Motor neuron (in vitro differentiated cells): ENCODE data around the gene CDKN2D. TPM values are rescaled to one million over a fixed set of nuclear protein-coding genes. Genes with fewer than 3 reads are reported as not detected.
"Not testable (repeated sequence)": the region's sequence is repeated elsewhere in the genome, so short reads cannot be mapped to it uniquely, and the experiment has no call there.

ENCODE experiments used
- ATAC-seq, 8 experiments: fragments of 200-7000 bp; cut with Tn5 transposase; replicated peaks in 6 of 8; 2 replicates each; pipeline ENCODE4 v1.8.0; 2021; ENCODE audit warnings: mild to moderate bottlenecking in 8 of 8, moderate library complexity in 8 of 8
- H3K27ac ChIP-seq, 2 donors: fragments of 250-450 bp; sonication (Bioruptor Pico); 2 replicates each; pipeline ENCODE4 v1.9.0; 2021; ENCODE audit warnings: antibody characterized with exemption in 2 of 2, mild to moderate bottlenecking in 2 of 2, moderate library complexity in 1 of 2
- H3K4me1 ChIP-seq, 2 donors: fragments of 250-450 bp; sonication (Bioruptor Pico); replicated peaks in 1 of 2; 2 replicates each; pipeline ENCODE4 v1.6.1; 2021; ENCODE audit warnings: antibody characterized with exemption in 2 of 2, mild to moderate bottlenecking in 2 of 2, moderate library complexity in 1 of 2
- H3K4me3 ChIP-seq, 5 donors: fragments of 250-450 bp; sonication (Bioruptor Pico); 2 replicates each; pipeline ENCODE4 v1.9.0; 2021; ENCODE audit warnings: antibody characterized with exemption in 5 of 5, mild to moderate bottlenecking in 5 of 5, moderate library complexity in 4 of 5
- WGBS, 10 experiments: fragments of 450-650 bp; shearing (Covaris generic); methylation state at CpG; one replicate each; pipeline ENCODE4 v1.0.0; 2022; 5-methylcytosine and 5-hydroxymethylcytosine counted together
- in situ Hi-C, 9 experiments: fragments of 400-800 bp; cut with MboI; loops; one replicate each; pipeline ENCODE4 v1.15.0; 2021; ENCODE audit warnings: low sequenced_read_pairs in 9 of 9, low pct_unique_long_range_greater_than_20kb in 2 of 9; ENCODE audit not compliant: unreplicated experiment in 9 of 9
- total RNA-seq, 8 experiments: library from RNA; unstranded; fragments of 300-600 nt; gene quantifications; 2 replicates each; pipeline versions ENCODE4 v1.2.3 to v1.2.4, GENCODE V29; 2022

CDKN2D gene
- total RNA-seq, 8 experiments from 2014 or later: 1.9 to 68.6 (median 39.8) TPM

DNA sequence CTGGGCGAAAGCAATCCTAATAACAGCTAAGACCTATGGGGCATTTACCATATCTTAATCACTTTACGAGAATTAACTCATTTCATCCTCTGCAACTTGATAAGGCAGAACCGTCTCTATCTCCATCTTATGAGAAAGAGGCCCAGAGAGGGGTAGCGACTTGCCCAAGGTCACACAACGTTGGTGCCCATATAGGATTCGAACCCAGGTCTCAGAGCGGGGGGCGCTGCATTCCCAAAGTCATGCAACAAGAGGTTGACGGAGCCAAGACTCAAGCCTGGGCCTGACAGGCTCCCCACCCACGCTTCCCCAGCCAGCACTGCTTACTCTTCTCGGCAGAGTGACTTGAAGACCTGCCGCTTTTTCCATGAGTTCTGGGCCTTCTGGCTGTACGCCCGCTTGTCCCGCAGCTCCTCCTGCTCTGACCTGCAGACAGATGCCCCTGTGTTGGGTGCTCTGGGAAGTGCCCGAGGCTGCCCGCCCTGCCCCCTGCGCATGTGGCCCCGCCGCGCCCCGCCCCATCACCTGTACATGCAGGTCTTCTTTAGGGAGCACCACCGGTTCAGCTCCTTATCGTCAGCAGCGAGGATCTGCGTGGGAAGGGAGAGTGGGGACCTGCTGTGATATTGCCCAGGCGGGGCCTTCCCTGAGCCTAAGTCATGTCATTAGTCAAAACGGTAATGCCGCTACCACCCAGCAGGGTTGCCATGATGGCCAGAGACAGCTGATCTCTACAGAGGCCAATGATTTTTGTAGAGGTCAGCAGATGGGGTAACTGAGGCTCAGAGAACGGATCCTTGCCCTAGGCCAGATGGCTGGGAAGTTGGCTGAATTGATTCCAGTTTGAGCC lies 13.8 kb downstream of the CDKN2D start:
- no peak for ATAC-seq
- in situ Hi-C loops: no loop called here
- H3K4me1 ChIP-seq: no peaks in the 10 kb centered on the region
- no peak overlapping the region for H3K4me3 ChIP-seq
- no peak overlapping the region for H3K27ac ChIP-seq
- WGBS, 10 experiments: 86 to 100% (median 88%) methylated on average over 1 to 6 of the region's 30 CpGs; no CpG with 5 or more reads in 6 of the 10 experiments

GRCh38 chr19:10553943-10554381 lies 14.8 kb downstream of the CDKN2D start:
- no peaks in the 10 kb centered on the region for H3K4me1 ChIP-seq
- in situ Hi-C loops: no loop called here
- H3K27ac ChIP-seq: no peak overlapping the region
- H3K4me3 ChIP-seq: no peak overlapping the region
- 91 to 100% methylated on average over 1 to 6 of the region's 12 CpGs; no CpG with 5 or more reads in 8 of the 10 experiments for WGBS, 10 experiments
- no peak for ATAC-seq

DNA sequence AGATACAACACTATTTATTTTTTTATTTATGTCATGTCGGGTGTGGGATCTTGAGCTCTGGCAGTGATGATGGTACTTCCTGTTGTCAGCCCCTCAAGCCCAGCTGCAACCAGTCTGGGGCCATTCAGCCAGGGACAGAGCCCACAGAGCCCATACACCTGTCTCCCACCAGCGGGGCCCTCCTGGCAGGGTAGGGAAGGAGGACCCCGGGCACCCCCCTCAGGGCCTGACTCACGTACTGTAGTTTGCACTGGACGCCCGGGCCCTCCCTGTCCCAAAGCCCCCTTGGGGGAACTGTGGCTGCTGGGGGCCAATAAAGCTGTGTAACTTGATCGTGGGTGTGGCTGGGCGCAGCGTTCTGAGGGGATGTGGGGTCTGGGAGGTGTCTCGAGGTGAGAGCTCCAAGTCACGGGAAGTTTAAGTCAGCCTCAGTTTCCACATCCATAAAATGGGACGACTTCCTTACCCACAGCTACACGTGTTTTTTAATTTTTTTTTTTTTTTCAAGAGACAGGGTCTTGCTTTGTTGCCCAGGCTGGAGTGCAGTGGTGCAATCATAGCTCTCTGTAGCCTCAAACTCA lies 15.6 kb downstream of the CDKN2D start:
- Histone ChIP-seq H3K4me1 (no peaks in the 10 kb centered on the region), H3K4me3 (no peak overlapping the region), H3K27ac (no peak overlapping the region)
- peak in 3 of 8 experiments; percentile 8 to 17 (median 9) for ATAC-seq
- WGBS, 10 experiments: 67 to 100% (median 91%) methylated on average over 1 to 8 of the region's 13 CpGs; no CpG with 5 or more reads in 4 of the 10 experiments
- in situ Hi-C loops: no loop called here

DNA sequence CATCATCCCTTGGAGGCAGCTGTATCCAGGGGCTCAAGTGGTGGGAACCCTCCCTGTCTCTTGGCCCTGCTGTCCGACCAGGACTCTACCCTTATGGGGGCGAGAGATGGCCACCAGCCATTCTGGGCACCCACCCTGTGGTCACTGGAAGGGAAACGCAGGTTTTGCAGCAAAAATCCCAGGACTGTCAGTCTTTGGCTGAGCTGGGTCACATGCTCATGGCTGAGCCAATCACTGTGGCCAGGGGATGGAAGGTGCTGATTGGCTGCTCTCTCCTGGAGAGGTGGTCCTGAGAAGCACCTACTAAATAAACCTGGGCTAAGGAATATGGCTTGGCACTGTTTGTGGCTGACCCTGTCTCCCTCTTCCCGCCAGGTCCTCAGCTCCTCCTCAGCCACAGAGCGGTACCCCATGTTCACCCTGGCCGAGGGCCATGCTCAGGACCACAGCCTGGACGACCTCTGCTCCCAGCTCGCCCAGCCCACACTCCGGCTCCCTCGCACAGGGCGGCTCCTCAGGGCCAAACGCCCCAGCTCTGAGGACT lies 16.2 kb downstream of the CDKN2D start:
- Histone ChIP-seq H3K4me1 (no peaks in the 10 kb centered on the region), H3K4me3 (no peak overlapping the region), H3K27ac (no peak overlapping the region)
- peak; percentile 16 to 68 (median 42) for ATAC-seq
- in situ Hi-C loops: no loop called here
- 73 to 100% (median 91%) methylated on average over 1 to 3 of the region's 12 CpGs; no CpG with 5 or more reads in 4 of the 10 experiments for WGBS, 10 experiments

GRCh38 chr19:10551698-10552301 lies 17.0 kb downstream of the CDKN2D start:
- no peak overlapping the region for H3K4me3 ChIP-seq
- H3K27ac ChIP-seq: no peak overlapping the region
- in situ Hi-C loops: no loop called here
- WGBS, 10 experiments: 92 to 100% methylated on average over 1 to 4 of the region's 12 CpGs; no CpG with 5 or more reads in 8 of the 10 experiments
- H3K4me1 ChIP-seq: no peaks in the 10 kb centered on the region
- ATAC-seq: peak in 5 of 8 experiments; percentile 3 to 47 (median 13)

- H3K4me1 ChIP-seq, H3K4me3 ChIP-seq, ATAC-seq, in situ Hi-C loops, H3K27ac ChIP-seq: not testable (repeated sequence)
- WGBS, 10 experiments: 83 to 100% (median 95%) methylated on average over 1 to 4 of the region's 9 CpGs; no CpG with 5 or more reads in 5 of the 10 experiments
Measured at GRCh38 chr19:10551006-10551405, 17.8 kb downstream of the CDKN2D start.

GRCh38 chr19:10550336-10550735 lies 18.4 kb downstream of the CDKN2D start:
- Histone ChIP-seq H3K4me1 (no peaks in the 10 kb centered on the region), H3K27ac (no peak overlapping the region), H3K4me3 (no peak overlapping the region)
- in situ Hi-C loops: no loop called here
- 92 to 100% (median 100%) methylated on average over 2 to 4 of the region's 6 CpGs; no CpG with 5 or more reads in 5 of the 10 experiments for WGBS, 10 experiments
- ATAC-seq: no peak

GRCh38 chr19:10549733-10550132 lies 19.0 kb downstream of the CDKN2D start:
- peaks cover 2 to 4% of the 10 kb centered on the region in 2 donors for H3K4me1 ChIP-seq
- in situ Hi-C loops: no loop called here
- no peak overlapping the region for H3K27ac ChIP-seq
- no peak for ATAC-seq
- WGBS, 10 experiments: 80 to 100% (median 83%) methylated on average over 1 to 2 of the region's 7 CpGs; no CpG with 5 or more reads in 7 of the 10 experiments
- H3K4me3 ChIP-seq: no peak overlapping the region

GRCh38 chr19:10548746-10549276 lies 20.0 kb downstream of the CDKN2D start:
- ATAC-seq: no peak

GRCh38 chr19:10546817-10547216 lies 22.0 kb downstream of the CDKN2D start:
- Histone ChIP-seq H3K27ac (no peak overlapping the region), H3K4me3 (no peak overlapping the region), H3K4me1 (peaks cover 6 to 8% of the 10 kb centered on the region in 2 donors)
- ATAC-seq: no peak
- WGBS, 10 experiments: 90 to 100% methylated on average over 2 to 3 of the region's 17 CpGs; no CpG with 5 or more reads in 8 of the 10 experiments
- in situ Hi-C loops: no loop called here

More at GRCh38 chr19:10548746-10549276, 20.0 kb downstream of the CDKN2D start:
- 93 to 100% (median 100%) methylated on average over 2 to 5 of the region's 18 CpGs; no CpG with 5 or more reads in 5 of the 10 experiments for WGBS, 10 experiments
- H3K4me1 ChIP-seq: peaks cover 6 to 8% of the 10 kb centered on the region in 2 donors
- no peak overlapping the region for H3K27ac ChIP-seq
- no peak overlapping the region for H3K4me3 ChIP-seq
- in situ Hi-C loops: no loop called here

- in situ Hi-C loops: no loop called here
- WGBS, 10 experiments: 0 to 74% (median 60%) methylated on average over 1 to 7 of the region's 23 CpGs; no CpG with 5 or more reads in 7 of the 10 experiments
- ATAC-seq: no peak
- Histone ChIP-seq H3K4me1 (peaks cover 6 to 8% of the 10 kb centered on the region in 2 donors), H3K4me3 (peak overlapping the region; percentile 87 to 97 (median 96)), H3K27ac (no peak overlapping the region)
Measured at GRCh38 chr19:10544753-10545251, 24.0 kb downstream of the CDKN2D start.

DNA sequence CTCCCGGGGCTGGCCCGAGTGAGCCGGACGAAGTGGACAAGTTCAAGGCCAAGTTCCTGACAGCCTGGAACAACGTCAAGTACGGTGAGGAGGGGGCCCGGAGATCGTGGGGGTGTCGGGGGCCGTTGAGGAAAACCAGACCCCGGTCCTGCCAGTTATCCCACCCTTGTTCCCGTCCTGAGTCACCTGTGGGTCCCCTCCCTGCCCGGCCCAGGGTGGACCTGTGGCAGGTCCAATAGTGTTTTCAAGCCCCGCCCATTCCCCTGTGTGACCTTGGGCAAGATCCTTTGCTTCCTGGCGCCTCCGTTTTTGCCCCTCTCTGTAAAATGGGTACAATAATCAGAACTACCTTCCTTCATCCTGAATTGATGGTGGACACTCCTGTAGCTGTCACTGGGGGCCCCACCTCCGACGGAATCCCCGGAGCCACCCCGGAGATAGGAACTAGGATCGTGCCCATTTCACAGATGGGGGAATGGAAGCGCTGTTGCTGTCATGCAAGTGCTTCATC lies 24.5 kb downstream of the CDKN2D start:
- Histone ChIP-seq H3K4me3 (peak overlapping the region; percentile 87 to 97 (median 96)), H3K4me1 (peaks cover 6 to 8% of the 10 kb centered on the region in 2 donors), H3K27ac (peak overlapping the region; percentile 73 to 86)
- 17 to 82% (median 80%) methylated on average over 1 to 4 of the region's 22 CpGs; no CpG with 5 or more reads in 7 of the 10 experiments for WGBS, 10 experiments
- peak in 5 of 8 experiments; percentile 2 to 24 (median 7) for ATAC-seq
- in situ Hi-C loops: no loop called here
